ENCODE data around the gene CASK.

DNA sequence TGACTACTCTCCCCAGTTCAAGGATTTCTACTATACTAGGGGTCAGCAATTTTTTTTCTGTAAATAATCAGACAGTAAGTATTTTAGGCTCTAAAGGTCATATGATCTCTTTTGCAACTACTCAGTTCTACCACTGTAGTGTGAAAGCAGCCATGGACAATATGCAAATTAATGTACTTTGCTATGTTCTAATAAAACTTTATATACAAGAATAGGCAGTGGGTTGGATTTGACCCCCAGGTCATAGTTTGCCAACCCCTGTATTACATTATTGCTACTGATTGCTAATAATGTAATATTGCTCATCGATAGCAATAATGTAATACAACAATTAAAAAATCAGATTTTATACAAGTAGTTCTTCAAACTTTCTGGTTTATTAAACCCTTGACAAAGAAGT is 293.8 kb downstream of the CASK start:
- TF ChIP-seq POLR2A (IDR thresholded peaks at IDR 0.05; ENCODE audit: low read length) = no peak
- no peak for TF ChIP-seq GATA1 (IDR thresholded peaks at IDR 0.05; ENCODE audit: low read depth, low read length)

All from erythroblast (primary cell).